ENCODE results near the gene FABP6.
A peak's percentile ranks its signal among the peaks of the same experiment; 100 is the strongest.
"Not testable (repeated sequence)": the region's sequence is repeated elsewhere in the genome, so short reads cannot be mapped to it uniquely, and the experiment has no call there.

Gene FABP6

GRCh38 chr5:160229190-160229742 is at the start of gene FABP6:
TSS of gene FABP6 (plus strand) at chr5:160229506. CDS start at chr5:160229558, 52 bp downstream.
- DNase-seq = no peak

DNA sequence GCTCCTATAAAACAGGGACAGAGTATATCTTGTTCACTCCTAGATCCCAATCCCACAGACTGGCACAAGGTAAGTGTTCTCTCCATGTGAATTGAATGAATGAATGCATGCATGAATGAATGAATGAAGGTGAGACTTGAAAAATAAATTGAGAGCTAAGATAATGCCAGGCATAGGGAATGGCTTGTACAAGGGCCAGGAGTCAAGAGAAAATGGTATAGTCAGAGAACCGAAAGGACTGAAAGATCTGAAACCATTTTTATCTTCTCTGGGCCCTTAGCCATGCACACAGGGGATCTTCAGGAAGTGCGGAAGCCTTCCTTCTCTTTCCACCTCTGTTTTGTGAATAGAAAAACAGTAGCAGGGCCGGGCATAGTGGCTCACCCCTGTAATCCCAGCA is 48.4 kb upstream of the FABP6 start:
- DNase-seq = no peak

- peak; percentile 83 for DNase-seq
Measured at GRCh38 chr5:160181965-160182622, 47.2 kb upstream of the FABP6 start.

- peak; percentile 26 for DNase-seq
Measured at GRCh38 chr5:160183075-160183474, 46.2 kb upstream of the FABP6 start.

GRCh38 chr5:160185626-160186360 is 43.5 kb upstream of the FABP6 start:
- DNase-seq = no peak

DNA sequence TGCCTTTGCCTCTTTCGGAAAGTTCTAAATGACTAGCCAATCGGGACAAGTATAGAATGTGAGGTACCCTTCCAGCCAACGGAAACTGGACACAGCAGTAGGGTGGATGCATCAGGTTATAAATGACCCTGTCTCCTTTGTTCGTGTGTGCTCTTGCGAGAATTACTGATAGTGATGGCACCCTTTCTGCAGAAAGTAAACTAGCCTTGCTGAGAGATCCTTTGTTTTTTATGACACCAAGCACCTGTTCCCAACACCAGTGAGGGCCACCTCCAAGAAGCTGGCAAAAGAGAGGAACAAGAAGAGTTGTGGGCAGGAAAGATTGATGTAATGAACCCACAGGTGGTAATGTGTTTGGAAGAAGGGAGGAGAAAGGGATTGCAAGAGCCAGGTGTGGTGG is 42.8 kb upstream of the FABP6 start:
- no peak for DNase-seq

DNA sequence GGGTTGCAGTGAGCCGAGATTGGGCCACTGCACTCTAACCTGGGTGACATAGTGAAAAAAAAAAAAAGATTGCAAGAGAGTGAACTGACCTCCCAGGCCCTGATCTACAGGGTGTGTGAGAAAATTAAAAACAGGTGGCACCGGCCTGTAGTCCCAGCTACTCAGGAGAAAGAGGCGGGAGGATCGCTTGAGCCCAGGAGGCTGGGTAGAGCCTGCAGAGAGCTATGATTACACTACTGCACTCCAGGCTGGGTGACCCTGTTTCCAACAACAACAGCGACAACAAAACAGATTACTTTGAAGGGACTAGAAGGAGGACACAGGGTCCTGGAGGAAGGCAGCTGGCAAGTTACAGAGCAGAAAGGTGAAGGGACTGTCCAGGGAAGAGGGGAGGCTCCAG is 42.2 kb upstream of the FABP6 start:
- DNase-seq = no peak

GRCh38 chr5:160188141-160189015 is 40.9 kb upstream of the FABP6 start:
- peak; percentile 75 for DNase-seq

DNA sequence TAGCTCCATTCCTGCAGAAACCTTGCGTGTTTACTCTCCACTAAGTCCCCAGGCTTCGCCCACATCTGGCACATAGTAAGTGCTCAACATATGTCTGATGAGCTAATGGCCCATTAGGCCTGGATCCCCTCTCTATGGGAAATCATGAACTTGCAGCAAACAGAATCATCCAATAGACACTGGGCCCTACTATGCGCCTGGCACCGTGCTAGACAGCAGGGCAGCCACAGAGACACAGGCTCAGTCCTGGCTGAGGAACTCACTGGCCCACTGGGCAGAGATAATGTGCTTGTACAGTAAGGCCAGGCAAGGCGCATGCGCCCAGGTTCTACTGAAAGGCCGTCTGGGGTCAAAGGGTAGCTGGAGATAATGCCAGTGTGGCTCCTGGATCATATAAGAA is 36.9 kb upstream of the FABP6 start:
- DNase-seq = no peak

GRCh38 chr5:160193076-160193475 is 36.2 kb upstream of the FABP6 start:
- not testable (repeated sequence) for DNase-seq

DNA sequence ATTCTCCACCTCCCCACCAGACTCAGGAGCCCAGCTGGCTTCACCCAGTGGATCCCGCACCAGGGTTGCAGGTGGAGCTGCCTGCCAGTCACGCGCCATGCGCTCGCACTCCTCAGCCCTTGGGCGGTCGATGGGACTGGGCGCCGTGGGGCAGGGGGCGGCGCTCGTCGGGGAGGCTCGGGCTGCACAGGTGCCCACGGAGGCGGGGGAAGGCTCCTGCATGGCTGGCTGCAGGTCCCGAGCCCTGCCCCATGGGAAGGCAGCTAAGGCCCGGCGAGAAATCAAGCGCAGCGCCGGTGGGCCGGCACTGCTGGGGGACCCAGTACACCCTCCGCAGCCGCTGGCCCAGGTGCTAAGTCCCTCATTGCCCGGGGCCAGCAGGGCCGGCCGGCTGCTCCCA is 35.5 kb upstream of the FABP6 start:
- DNase-seq = not testable (repeated sequence)

GRCh38 chr5:160197341-160198144 is 31.8 kb upstream of the FABP6 start:
- no peak for DNase-seq

GRCh38 chr5:160198146-160198545 is 31.2 kb upstream of the FABP6 start:
- DNase-seq = no peak

- no peak for DNase-seq
Measured at GRCh38 chr5:160198841-160199409, 30.4 kb upstream of the FABP6 start.

GRCh38 chr5:160199410-160199911 is 29.8 kb upstream of the FABP6 start:
- DNase-seq = peak; percentile 84

GRCh38 chr5:160207061-160207460 is 22.2 kb upstream of the FABP6 start:
- DNase-seq = no peak

- peak; percentile 83 for DNase-seq
Measured at GRCh38 chr5:160209917-160210316, 19.4 kb upstream of the FABP6 start.

GRCh38 chr5:160210606-160211005 is 18.7 kb upstream of the FABP6 start:
- no peak for DNase-seq

GRCh38 chr5:160211352-160211751 is 18.0 kb upstream of the FABP6 start:
- DNase-seq = no peak

DNA sequence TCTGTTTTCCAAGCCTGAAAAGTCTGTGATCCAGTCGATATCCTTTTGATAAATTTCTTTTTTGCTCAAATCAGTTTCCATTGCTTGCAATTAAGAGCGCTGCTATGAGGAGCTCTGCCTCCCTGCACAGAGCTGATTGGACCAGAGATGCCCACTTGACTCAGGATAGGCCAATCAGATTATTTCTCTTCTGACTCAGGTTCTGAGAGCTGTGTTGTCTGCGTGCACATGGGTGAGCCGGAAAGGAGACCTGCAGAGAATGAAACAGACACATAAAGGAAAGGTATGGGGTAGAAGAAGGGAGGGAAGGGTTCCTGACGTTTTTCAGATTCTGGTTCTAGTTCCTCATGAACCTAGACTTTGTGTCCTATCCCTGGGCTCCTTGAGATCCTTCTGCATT is 15.8 kb upstream of the FABP6 start:
- peak; percentile 87 for DNase-seq

GRCh38 chr5:160219356-160219755 is 9.9 kb upstream of the FABP6 start:
- no peak for DNase-seq

- DNase-seq = no peak
Measured at GRCh38 chr5:160221082-160221481, 8.2 kb upstream of the FABP6 start.

All from DMS53 (cell line).